Left kidney (tissue), 2 donors: ENCODE data around the gene UGT3A1. TPM values are rescaled to one million over a fixed set of nuclear protein-coding genes. Genes with fewer than 3 reads are reported as not detected.

Source experiments
- DNase-seq: peaks from one replicate; pipeline ENCODE4 v3.0.0-alpha.2; 2013
- polyA plus RNA-seq: library from polyadenylated mRNA; unstranded; fragments of 120-200 nt; gene quantifications from one replicate; pipeline ENCODE4 v1.2.1, GENCODE V29; 2013; ENCODE audit not compliant: insufficient read length

The UGT3A1 gene
- polyA plus RNA-seq, 1 donor: 163 TPM

- no peak for DNase-seq
These were observed 82.4 kb downstream of the UGT3A1 start for GRCh38 chr5:35908814-35909213.

- DNase-seq: no peak
These were observed 83.0 kb downstream of the UGT3A1 start for GRCh38 chr5:35908228-35908627.

GRCh38 chr5:35904443-35905132 is 86.6 kb downstream of the UGT3A1 start:
- DNase-seq: no peak

- DNase-seq: no peak
These were observed 87.5 kb downstream of the UGT3A1 start for GRCh38 chr5:35903631-35904203.

GRCh38 chr5:35902046-35902672 is 89.0 kb downstream of the UGT3A1 start:
- DNase-seq: no peak

Other genes starting within 250 kb of the UGT3A1 start
- 0.45 TPM for gene IL7R, start 134.5 kb downstream of the UGT3A1 start, polyA plus RNA-seq
- gene CAPSL, start 52.8 kb downstream of the UGT3A1 start, polyA plus RNA-seq: 5.5 TPM
- 20.1 TPM for gene UGT3A2, start 75.5 kb upstream of the UGT3A1 start, polyA plus RNA-seq
- gene LMBRD2, start 160.5 kb upstream of the UGT3A1 start, polyA plus RNA-seq: 21.7 TPM
- gene SKP2, start 160.7 kb upstream of the UGT3A1 start, polyA plus RNA-seq: 55.5 TPM